ENCODE data around the gene FAM234B.
A peak's percentile ranks its signal among the peaks of the same experiment; 100 is the strongest.

Gene FAM234B

DNA sequence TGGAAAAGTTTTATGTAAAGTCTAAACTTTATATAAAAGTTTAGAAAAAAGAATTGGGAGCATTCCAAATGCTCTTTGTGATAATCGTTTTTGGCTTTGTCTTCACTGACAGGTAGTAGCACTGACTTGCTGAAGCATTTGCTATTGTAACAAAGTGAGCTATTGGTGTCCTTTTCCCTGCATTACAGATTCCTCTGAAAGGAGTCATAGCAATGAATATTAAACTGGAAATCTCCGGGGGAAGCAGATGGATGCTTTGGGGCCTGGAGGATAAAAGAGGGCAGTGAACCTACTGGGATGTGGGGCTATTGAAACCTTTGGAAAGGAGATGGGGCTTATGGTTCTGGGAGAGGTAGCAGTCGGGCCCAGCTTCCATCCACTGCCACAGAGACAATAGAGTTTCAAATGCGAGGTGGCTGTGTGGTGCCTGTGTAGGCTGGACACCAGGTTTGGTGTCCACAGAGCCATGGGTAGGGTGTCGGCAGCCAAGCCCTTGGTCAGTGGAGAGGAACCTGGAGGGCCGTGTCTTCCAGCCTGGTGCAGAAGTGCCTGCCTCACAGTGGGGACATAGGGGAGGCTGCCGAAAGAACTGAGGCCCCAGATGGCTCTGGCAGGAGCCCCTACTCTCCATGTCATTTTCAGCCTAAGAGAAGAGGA is 49.1 kb downstream of the FAM234B start:
- no peak for DNase-seq

- no peak for DNase-seq
Observed at GRCh38 chr12:13093848-13094220, 49.7 kb downstream of the FAM234B start.

DNA sequence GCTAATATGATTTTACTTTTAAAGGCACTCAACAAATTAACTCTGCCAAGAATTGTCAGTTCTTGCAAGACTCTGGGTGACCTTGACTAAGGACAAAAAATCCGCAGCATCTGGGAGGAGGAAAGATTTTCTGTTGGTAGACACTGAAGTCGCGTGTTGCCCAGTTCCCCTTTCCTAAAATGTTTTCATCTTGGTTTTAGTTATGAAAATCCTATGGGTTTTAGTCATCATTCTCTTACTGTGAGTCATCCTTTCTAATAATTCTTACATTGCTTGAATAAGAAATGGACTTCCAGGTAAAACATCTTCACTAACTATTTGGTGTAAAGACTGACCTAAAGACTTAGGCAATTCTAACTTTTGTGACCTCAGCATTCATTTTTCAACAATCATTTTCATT is 50.2 kb downstream of the FAM234B start:
- DNase-seq: no peak

- no peak for DNase-seq
Observed at GRCh38 chr12:13095266-13095995, 51.2 kb downstream of the FAM234B start.

- no peak for DNase-seq
Observed at GRCh38 chr12:13097491-13098011, 53.4 kb downstream of the FAM234B start.

- DNase-seq: no peak
Observed at GRCh38 chr12:13099066-13099843, 55.1 kb downstream of the FAM234B start.

GRCh38 chr12:13099844-13100604 is 55.8 kb downstream of the FAM234B start:
- peak; percentile 23 for DNase-seq

DNA sequence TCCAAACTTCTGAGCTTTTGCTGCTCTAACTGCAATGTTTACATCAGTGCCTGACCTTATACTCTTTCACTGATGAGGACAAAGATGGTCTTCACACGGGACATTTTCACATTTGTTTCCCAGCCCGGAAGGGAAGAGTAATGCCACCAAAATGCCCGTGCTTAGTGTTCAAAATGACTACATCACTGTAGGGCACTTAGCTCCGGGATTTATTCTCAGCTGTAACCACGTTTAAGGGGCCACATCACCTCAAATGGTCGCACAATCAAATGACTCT is 56.4 kb downstream of the FAM234B start:
- peak; percentile 33 for DNase-seq

DNA sequence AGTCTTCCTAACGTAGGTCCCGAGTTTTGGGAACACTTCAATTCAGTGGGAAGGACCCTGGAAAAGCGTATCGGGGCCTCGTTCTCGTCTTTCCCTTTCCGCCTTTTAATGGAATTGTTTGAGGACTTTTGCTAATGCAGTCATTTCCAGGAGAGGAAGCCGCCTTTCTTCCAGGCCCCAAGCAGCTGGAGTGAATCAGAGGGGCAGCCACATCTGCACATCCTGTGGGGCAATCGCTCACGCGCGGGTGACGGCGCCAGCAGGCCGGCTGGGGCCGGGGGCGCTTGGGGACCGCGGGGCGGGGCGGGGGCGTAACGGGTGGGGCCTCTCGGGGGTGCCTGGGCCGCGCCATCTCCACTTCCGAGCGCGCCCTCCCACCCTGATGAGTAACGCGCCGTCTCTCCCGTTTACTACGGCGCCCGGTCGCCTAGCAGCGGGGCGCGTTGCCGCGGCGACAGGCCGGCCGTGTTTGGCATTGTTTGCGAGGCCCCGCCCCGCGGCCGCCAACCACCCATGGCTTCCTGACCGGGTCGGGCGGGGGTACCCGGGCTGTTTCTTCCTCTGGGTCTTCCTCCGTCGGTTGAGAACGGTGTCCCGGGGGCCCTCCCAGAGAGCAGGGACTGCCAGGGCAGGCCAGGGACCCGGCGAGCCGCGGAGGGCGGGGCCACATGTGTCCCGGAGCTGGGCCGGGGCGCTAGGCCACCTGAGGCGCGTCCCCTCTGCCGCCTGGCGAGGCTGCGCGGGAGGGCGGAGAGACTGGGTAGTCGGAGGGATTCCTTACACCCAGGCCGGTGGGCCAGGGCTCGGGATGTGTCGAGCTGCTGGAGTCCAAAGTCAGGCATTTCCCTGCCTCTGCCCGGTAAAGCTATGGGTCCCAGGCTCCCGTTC is 56.9 kb downstream of the FAM234B start:
- DNase-seq: peak; percentile 78

- peak; percentile 2 for DNase-seq
Observed at GRCh38 chr12:13101821-13102375, 57.7 kb downstream of the FAM234B start.

GRCh38 chr12:13102461-13103195 is 58.4 kb downstream of the FAM234B start:
- DNase-seq: no peak

DNA sequence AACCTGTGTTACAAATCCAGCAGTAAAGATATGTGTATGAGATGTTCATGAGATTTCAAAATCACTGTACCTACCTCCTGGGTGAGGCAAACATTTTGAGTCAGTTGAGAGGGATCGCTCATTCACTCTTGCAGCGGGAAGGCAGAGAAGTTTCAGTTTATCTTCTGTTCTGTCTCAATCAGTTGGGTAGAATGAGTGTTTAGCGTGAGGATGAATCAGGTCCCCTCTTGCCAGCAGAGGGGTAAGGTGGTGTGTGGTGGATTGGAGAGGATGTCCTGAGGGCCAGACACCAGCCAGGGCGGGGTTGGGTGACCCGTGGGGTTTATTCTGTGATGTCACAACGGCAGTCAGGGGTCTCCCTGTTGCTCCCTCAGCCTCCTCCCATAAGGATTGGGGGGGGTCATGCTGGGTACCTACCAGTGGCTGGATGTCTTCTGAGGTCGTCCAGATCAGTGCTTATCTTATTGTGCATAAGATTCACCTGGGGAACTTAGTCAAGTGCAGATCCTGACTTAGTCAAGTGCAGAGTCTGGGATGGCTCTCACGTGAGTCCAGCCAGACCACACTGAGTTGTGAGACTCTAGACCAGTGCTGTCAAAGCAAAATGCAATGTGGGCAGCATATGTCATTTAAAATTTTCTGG is 59.3 kb downstream of the FAM234B start, which contains the start of gene GSG1:
Gene GSG1, minus strand, starts transcription at position 277 of the 643 bp plus-strand sequence. Its CDS starts 155 bp downstream, at position 122.
- DNase-seq: no peak

DNA sequence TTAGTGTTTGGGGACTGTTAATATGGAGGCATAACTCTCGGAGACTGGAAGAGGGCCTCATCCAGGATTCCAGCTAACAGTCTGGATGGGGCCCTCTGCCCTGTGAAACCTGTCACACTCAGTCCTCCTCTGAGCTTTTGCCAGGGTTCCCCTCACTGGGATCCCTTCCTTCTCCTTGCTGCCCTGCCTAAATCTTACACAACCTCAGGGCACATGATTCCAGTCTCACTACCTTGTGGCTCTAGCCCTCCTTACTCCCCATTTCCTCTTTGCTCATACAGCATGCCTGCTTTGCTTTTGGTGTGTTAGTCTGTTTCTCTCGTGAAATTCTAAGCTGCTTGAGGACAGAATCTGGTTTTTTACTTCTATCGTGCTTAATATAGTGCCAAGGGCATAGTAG is 60.2 kb downstream of the FAM234B start:
- no peak for DNase-seq

DNA sequence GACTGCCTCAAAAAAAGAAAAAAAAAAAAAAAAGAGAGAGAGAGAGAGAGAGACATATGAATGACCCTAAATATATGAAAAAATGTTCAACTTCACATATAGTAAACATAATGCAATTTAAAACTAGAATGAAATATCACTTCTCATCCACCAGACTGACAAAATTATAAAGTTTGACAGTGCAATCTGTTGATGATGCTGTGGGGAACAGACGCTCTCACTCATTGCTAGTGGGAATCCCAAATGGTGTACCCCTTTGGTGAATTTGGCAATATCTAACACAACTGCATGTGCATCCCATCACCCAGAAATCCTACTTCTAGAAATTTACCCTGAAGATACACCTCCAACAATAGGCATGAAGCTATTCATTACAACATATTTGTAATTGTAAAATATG is 61.6 kb downstream of the FAM234B start:
- no peak for DNase-seq

DNA sequence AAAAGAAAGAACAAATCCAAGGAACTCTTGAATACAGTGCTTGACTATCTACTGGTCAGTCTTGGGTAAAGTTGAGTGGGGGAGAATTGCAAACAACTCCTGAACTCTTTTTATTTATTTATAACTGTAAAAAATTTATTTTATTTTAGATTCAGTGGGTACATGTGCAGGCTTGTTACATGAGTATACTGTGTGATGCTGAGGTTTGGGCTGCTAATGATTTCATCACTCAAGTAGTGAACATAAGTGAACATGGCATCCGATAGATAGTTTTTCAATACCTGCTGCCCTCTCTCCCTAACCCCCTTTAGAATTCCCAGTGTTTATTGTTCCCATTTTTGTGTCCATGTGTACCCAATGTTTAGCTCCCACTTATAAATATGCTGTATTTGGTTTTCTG is 62.5 kb downstream of the FAM234B start:
- DNase-seq: no peak

DNA sequence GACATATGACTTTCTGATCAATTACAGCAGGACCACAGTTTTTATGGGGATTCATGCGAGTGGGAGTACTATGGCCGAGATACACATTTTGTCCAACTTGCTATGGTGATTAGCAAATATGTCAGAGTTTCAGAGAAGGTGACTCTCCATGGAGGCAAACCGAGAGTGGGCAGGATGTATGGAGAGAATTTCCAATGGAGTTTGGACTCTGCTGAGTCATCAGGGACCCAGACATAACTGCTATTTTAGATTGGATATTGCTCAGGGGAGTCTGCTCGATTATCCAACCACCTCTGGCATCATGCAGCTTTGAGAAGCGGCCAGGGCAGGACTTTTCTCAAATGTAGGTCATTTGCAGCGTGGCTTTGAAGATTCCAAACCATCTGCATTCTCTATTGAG is 68.8 kb downstream of the FAM234B start:
- DNase-seq: no peak

- no peak for DNase-seq
Observed at GRCh38 chr12:13114251-13115052, 70.3 kb downstream of the FAM234B start.

DNA sequence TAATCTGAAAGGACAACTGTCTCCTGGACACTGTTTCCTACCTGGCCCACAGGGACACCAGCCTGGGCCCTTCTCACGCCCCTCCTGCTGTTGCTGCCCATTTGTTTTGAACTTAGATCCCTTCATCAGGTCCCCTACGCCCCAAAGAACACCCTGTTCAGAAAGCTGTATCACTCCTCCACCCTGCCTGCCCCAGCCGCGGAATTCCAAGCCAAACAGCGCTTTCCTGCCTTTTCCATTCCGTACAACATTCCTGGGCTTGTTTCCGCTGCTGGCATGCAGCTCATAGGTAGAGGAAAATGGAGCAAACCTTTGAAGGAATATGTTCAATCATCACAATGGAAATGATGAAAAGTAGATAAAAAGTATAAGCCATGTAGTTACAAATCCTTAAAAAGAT is 72.1 kb downstream of the FAM234B start:
- DNase-seq: no peak

DNA sequence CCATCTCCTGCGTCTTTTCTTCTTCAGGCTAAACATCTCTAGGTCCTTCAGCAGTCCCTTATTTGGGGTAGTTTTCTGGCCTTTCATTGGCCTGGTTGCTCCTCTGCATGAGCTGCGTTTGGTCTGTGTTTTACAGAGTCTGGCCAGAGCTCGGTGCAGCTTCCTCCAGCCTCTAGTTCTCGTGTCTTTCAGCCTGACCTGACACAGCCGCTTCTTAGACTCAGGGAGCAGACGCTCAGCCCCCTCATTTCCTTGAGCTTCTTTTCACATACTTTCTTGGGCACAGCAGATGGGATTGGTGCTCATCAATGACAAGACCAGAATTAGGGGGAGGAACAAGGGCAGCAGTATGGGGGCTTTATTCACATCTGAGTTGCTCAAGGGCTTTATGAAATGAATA is 72.8 kb downstream of the FAM234B start:
- DNase-seq: no peak

- DNase-seq: no peak
Observed at GRCh38 chr12:13119826-13120225, 75.6 kb downstream of the FAM234B start.

Measured in NCI-H2171 treated with DMSO at 0.1 percent for 48 hours (cell line).